Endothelial cell of umbilical vein (primary cell): ENCODE data around the gene PLXNA1. TPM values are rescaled to one million over a fixed set of nuclear protein-coding genes. Genes with fewer than 3 reads are reported as not detected.

Experiments used
- BruUV-seq: library from RNA; stranded (reverse); fragments of 400-500 nt; replicated peaks from 2 replicates; lab custom pipeline; 2021; lab: Mats Ljungman, UMichigan
- CTCF ChIA-PET: fragments of 300-600, 350-600 bp; sonication (Branson Sonifier 250); formaldehyde crosslinking; loops from one replicate; lab custom pipeline; 2021; ENCODE audit warnings: antibody characterized with exemption, inconsistent platforms; lab: Charles Lee
- POLR2A ChIA-PET: fragments of 300-600, 350-600 bp; sonication (Branson Sonifier 250); formaldehyde crosslinking; loops from one replicate; lab custom pipeline; 2021; ENCODE audit warnings: antibody characterized with exemption, inconsistent platforms; lab: Charles Lee
- DNase-seq: peaks from one replicate; pipeline ENCODE4 v3.0.0-alpha.2; 2011; ENCODE audit warnings: low read depth, low spot score
- FAIRE-seq: peaks from 2 replicates; lab custom pipeline; 2011; peaks lifted over from hg19 to GRCh38; lab: Jason Lieb, UNC
- H2AFZ ChIP-seq: 2 replicates; pipeline ENCODE4 v1.6.0; 2012; ENCODE audit warnings: low read depth, low read length, control low read depth, inconsistent platforms
- H3K27ac ChIP-seq: 2 replicates; pipeline ENCODE4 v1.5.1; 2011; ENCODE audit warnings: low read depth, mild to moderate bottlenecking, control low read depth, low read length, moderate library complexity; ENCODE audit not compliant: insufficient read depth
- H3K27me3 ChIP-seq, 2 experiments: 2 replicates each; pipeline versions ENCODE4 v1.6.0 to v1.6.1; 2011; ENCODE audit warnings: low read length in 2 of 2, mixed read lengths in 1 of 2; ENCODE audit not compliant: control insufficient read depth in 2 of 2, insufficient read depth in 2 of 2
- H3K36me3 ChIP-seq, 2 experiments: 2 replicates in 1 of 2; 3 replicates in 1 of 2; pipeline ENCODE4 v1.5.1; 2011; ENCODE audit warnings: low read length in 2 of 2, mild to moderate bottlenecking in 1 of 2, moderate library complexity in 1 of 2; ENCODE audit not compliant: control insufficient read depth in 2 of 2, insufficient read depth in 2 of 2; ENCODE audit errors: extremely low read depth in 1 of 2
- H3K4me1 ChIP-seq: 3 replicates; pipeline ENCODE4 v1.5.1; 2011; ENCODE audit warnings: mild to moderate bottlenecking, low read length; ENCODE audit not compliant: control insufficient read depth, insufficient read depth; ENCODE audit errors: extremely low read depth
- H3K4me2 ChIP-seq: 2 replicates; pipeline ENCODE4 v1.6.1; 2011; ENCODE audit warnings: low read length, control low read depth, mixed read lengths; ENCODE audit not compliant: insufficient read depth
- H3K4me3 ChIP-seq, 3 experiments: fragments of 200-600 bp in 1 of 3; sonication (generic), shearing (Covaris generic) in 1 of 3; replicated peaks in 1 of 3; 2 replicates each; pipeline ENCODE4 v1.5.1; 2011 to 2016; ENCODE audit warnings: control low read depth in 3 of 3, low read length in 3 of 3, mild to moderate bottlenecking in 2 of 3, inconsistent platforms in 1 of 3, low read depth in 1 of 3, moderate library complexity in 1 of 3; ENCODE audit not compliant: insufficient read depth in 1 of 3
- H3K79me2 ChIP-seq: 2 replicates; pipeline ENCODE4 v1.6.0; 2012; ENCODE audit warnings: low read length, inconsistent platforms; ENCODE audit not compliant: control insufficient read depth, insufficient read depth
- H3K9ac ChIP-seq: replicated peaks from 2 replicates; pipeline ENCODE3; 2011; ENCODE audit warnings: low read length, control low read depth; ENCODE audit not compliant: insufficient read depth; ENCODE audit errors: extremely low read depth
- H3K9me1 ChIP-seq: replicated peaks from 3 replicates; pipeline ENCODE4 v1.6.0; 2011; ENCODE audit warnings: mild to moderate bottlenecking, low read length; ENCODE audit not compliant: control insufficient read depth, insufficient read depth; ENCODE audit errors: extremely low read depth
- H3K9me3 ChIP-seq: replicated peaks from 2 replicates; pipeline ENCODE4 v1.5.1; 2012; ENCODE audit warnings: low read length, inconsistent platforms; ENCODE audit not compliant: control insufficient read depth, insufficient read depth
- H4K20me1 ChIP-seq: replicated peaks from 2 replicates; pipeline ENCODE3; 2011; ENCODE audit warnings: mild to moderate bottlenecking, low read length; ENCODE audit not compliant: control insufficient read depth, insufficient read depth; ENCODE audit errors: extremely low read depth
- CTCF ChIP-seq, 2 donors: IDR thresholded peaks; 1 replicate in 1 of 2; 2 replicates in 1 of 2; pipeline ENCODE4 v1.5.1; 2011; ENCODE audit warnings: low read length in 2 of 2, mild to moderate bottlenecking in 2 of 2, moderate library complexity in 2 of 2, control low read depth in 1 of 2, inconsistent platforms in 1 of 2, low read depth in 1 of 2; ENCODE audit not compliant: insufficient read depth in 1 of 2; ENCODE audit errors: extremely low read depth in 1 of 2
- EZH2 ChIP-seq: IDR thresholded peaks from 2 replicates; pipeline ENCODE4 v1.6.1; 2012; ENCODE audit warnings: borderline replicate concordance, low read depth, mild to moderate bottlenecking, moderate library complexity, low read length, inconsistent platforms; ENCODE audit not compliant: severe bottlenecking
- FOS ChIP-seq: IDR thresholded peaks from 2 replicates; pipeline ENCODE4 v1.6.1; 2011; ENCODE audit warnings: mild to moderate bottlenecking, low read length, moderate library complexity, borderline replicate concordance; ENCODE audit not compliant: insufficient read depth
- GATA2 ChIP-seq: IDR thresholded peaks from 2 replicates; pipeline ENCODE4 v1.7.0; 2011; ENCODE audit warnings: low read depth, mild to moderate bottlenecking, moderate library complexity, mixed read lengths, low read length; ENCODE audit not compliant: insufficient read length, insufficient read depth
- JUN ChIP-seq: IDR thresholded peaks from 2 replicates; pipeline ENCODE4 v1.6.1; 2011; ENCODE audit warnings: borderline replicate concordance, low read depth; ENCODE audit not compliant: insufficient read length, insufficient read depth
- MAX ChIP-seq: IDR thresholded peaks from 2 replicates; pipeline ENCODE4 v1.6.1; 2011; ENCODE audit not compliant: insufficient read depth, insufficient read length
- MYC ChIP-seq: IDR thresholded peaks from one replicate; pipeline ENCODE4 v1.6.1; 2011; ENCODE audit warnings: mild to moderate bottlenecking, low read depth, low read length
- POLR2A ChIP-seq: IDR thresholded peaks from 2 replicates; pipeline ENCODE4 v1.6.1; 2012; ENCODE audit warnings: low read depth, mild to moderate bottlenecking, control low read depth, low read length
- POLR2AphosphoS5 ChIP-seq: IDR thresholded peaks from 2 replicates; pipeline ENCODE4 v1.6.1; 2012; ENCODE audit warnings: low read depth, mild to moderate bottlenecking, control low read depth, low read length, moderate library complexity; ENCODE audit not compliant: insufficient read depth
- dilution Hi-C: fragments of 300-500 bp; cut with MboI; formaldehyde crosslinking; loops from one replicate; pipeline ENCODE4 v1.15.0; 2019; ENCODE audit warnings: low sequenced_read_pairs; ENCODE audit not compliant: extremely low pct_ligation_motif_present
- intact Hi-C: fragments of 100-400 bp; cut with micrococcal nuclease; formaldehyde crosslinking; loops from one replicate; pipeline ENCODE4 v1.10.0; 2022
- polyA plus RNA-seq, 4 experiments: library from polyadenylated mRNA; depleted of rRNA in 3 of 4; stranded (reverse) in 3 of 4; unstranded in 1 of 4; fragments of >200 nt; gene quantifications; 2 replicates each; pipeline versions ENCODE4 v1.2.1 to v1.2.3, GENCODE V29; 2011 to 2012; ENCODE audit warnings: missing spikeins in 1 of 4
- total RNA-seq: library from RNA; stranded (reverse); gene quantifications from 2 replicates; pipeline ENCODE4 v1.2.3, GENCODE V29; 2021

Gene PLXNA1
- total and polyA plus RNA-seq, 2 donors (not counting 3 experiments of a cell fraction or from before 2014, with no cell fraction given), result 14.1 to 18.4 TPM

GRCh38 chr3:126998728-126999127 is 15.8 kb downstream of the PLXNA1 start:
- H3K9ac ChIP-seq, result no peak overlapping the region
- intact Hi-C loops (no loop called here), dilution Hi-C loops (no loop called here)
- H3K9me1 ChIP-seq, result no peaks in the 10 kb centered on the region
- H3K9me3 ChIP-seq, result no peaks in the 10 kb centered on the region
- DNase-seq (no peak), FAIRE-seq (no peak)
- H2AFZ ChIP-seq, result no peak overlapping the region
- no peak overlapping the region for H3K27ac ChIP-seq
- H3K79me2 ChIP-seq, result no peaks in the 10 kb centered on the region
- peaks cover 11% of the 10 kb centered on the region for H3K4me1 ChIP-seq
- ChIA-PET POLR2A (no interaction called here), CTCF (interaction anchor here (1.1 kb wide), 1 partner anchor 16 kb away, joined by 4 read pairs; the partner anchor contains the start of gene PLXNA1)
- H3K4me2 ChIP-seq, result no peak overlapping the region
- no peaks in the 10 kb centered on the region for H4K20me1 ChIP-seq
- no peak overlapping the region for H3K4me3 ChIP-seq
- no peak for TF ChIP-seq CTCF (IDR thresholded peaks at IDR 0.05; ENCODE audit: extremely low read depth in 1 of 2, insufficient read depth in 1 of 2, low read depth in 1 of 2, low read length in 2 of 2)
- no peak for TF ChIP-seq GATA2
- no peak for TF ChIP-seq POLR2AphosphoS5
- no peak for TF ChIP-seq JUN
- no peak for TF ChIP-seq EZH2
- no peaks in the 10 kb centered on the region for H3K27me3 ChIP-seq
- no TSS peak for BruUV-seq
- H3K36me3 ChIP-seq, result no peaks in the 10 kb centered on the region

GRCh38 chr3:126999383-126999782 is 16.5 kb downstream of the PLXNA1 start:
- POLR2A ChIA-PET, result no interaction called here
- dilution Hi-C loops, result no loop called here
- Histone ChIP-seq H3K36me3 (no peaks in the 10 kb centered on the region), H3K9ac (no peak overlapping the region), H2AFZ (no peak overlapping the region), H3K27ac (no peak overlapping the region), H3K4me1 (peaks cover 11% of the 10 kb centered on the region), H4K20me1 (no peaks in the 10 kb centered on the region), H3K79me2 (no peaks in the 10 kb centered on the region), H3K9me3 (no peaks in the 10 kb centered on the region), H3K4me2 (no peak overlapping the region), H3K4me3 (no peak overlapping the region), H3K9me1 (no peaks in the 10 kb centered on the region), H3K27me3 (no peaks in the 10 kb centered on the region)
- no TSS peak for BruUV-seq
- no peak for TF ChIP-seq FOS
- no peak for TF ChIP-seq MAX
- no peak for TF ChIP-seq CTCF (IDR thresholded peaks at IDR 0.05; ENCODE audit: extremely low read depth in 1 of 2, insufficient read depth in 1 of 2, low read depth in 1 of 2, low read length in 2 of 2)
- no peak for TF ChIP-seq POLR2A
- TF ChIP-seq EZH2, result no peak
- no peak for TF ChIP-seq GATA2
- TF ChIP-seq MYC, result no peak
- TF ChIP-seq JUN, result no peak
- no peak for TF ChIP-seq POLR2AphosphoS5
- intact Hi-C loops, result no loop called here
- DNase-seq, result no peak
- CTCF ChIA-PET, result interaction anchor here (1.1 to 1.2 kb wide), 2 partner anchors 7 to 17 kb away, joined by 4 read pairs; partner anchors contain the start of gene PLXNA1
- FAIRE-seq, result no peak
